SK-N-SH (cell line): Measurements from ENCODE around the gene ING5. TPM values are rescaled to one million over a fixed set of nuclear protein-coding genes. Genes with fewer than 3 reads are reported as not detected.
A peak's percentile ranks its signal among the peaks of the same experiment; 100 is the strongest.

ENCODE experiments used
- CTCF ChIA-PET: fragments of 300-600, 350-600 bp; formaldehyde crosslinking; extraction: SDS; loops from one replicate; lab custom pipeline; 2021; lab: Yijun Ruan, JAX
- POLR2A ChIA-PET: fragments of 350-600 bp; sonication (Branson Sonifier 250); formaldehyde crosslinking; extraction: SDS; loops from one replicate; lab custom pipeline; 2020; ENCODE audit warnings: antibody characterized with exemption, inconsistent platforms; lab: Yijun Ruan, JAX
- DNase-seq: peaks from one replicate; pipeline ENCODE4 v3.0.0; 2012
- H2AFZ ChIP-seq: fragments of 200-600 bp; sonication (generic); 2 replicates; pipeline ENCODE4 v1.8.1; 2016; ENCODE audit warnings: antibody characterized with exemption, mild to moderate bottlenecking, low read depth
- H3F3A ChIP-seq: fragments of 200-600 bp; sonication (generic); replicated peaks from 2 replicates; pipeline ENCODE3; 2016; ENCODE audit warnings: antibody characterized with exemption, mild to moderate bottlenecking; ENCODE audit not compliant: insufficient read depth
- H3K27ac ChIP-seq, 2 experiments: fragments of 200-500 bp in 1 of 2; fragments of 200-600 bp in 1 of 2; sonication (Bioruptor generic) in 1 of 2; sonication (generic), shearing (Covaris generic) in 1 of 2; 2 replicates each; pipeline versions ENCODE4 v1.5.1 to v1.6.1; 2014 to 2016; ENCODE audit warnings: low read depth in 2 of 2, inconsistent platforms in 1 of 2, low read length in 1 of 2, mild to moderate bottlenecking in 1 of 2, mixed read lengths in 1 of 2
- H3K27me3 ChIP-seq: fragments of 200-600 bp; sonication (generic), shearing (Covaris generic); 2 replicates; pipeline ENCODE4 v1.6.1; 2016; ENCODE audit warnings: mixed run types; ENCODE audit not compliant: insufficient read depth
- H3K36me3 ChIP-seq, 2 experiments: fragments of 200-500 bp in 1 of 2; fragments of 200-600 bp in 1 of 2; sonication (Bioruptor generic) in 1 of 2; sonication (generic) in 1 of 2; replicated peaks in 1 of 2; 2 replicates each; pipeline versions ENCODE3 to v1.5.1; 2014 to 2016; ENCODE audit warnings: low read length in 1 of 2, mild to moderate bottlenecking in 1 of 2; ENCODE audit not compliant: insufficient read depth in 2 of 2, control insufficient read depth in 1 of 2
- H3K4me1 ChIP-seq, 2 experiments: fragments of 200-500 bp in 1 of 2; fragments of 200-600 bp in 1 of 2; sonication (Bioruptor generic) in 1 of 2; sonication (generic), shearing (Covaris generic) in 1 of 2; 2 replicates each; pipeline versions ENCODE4 v1.5.1 to v1.6.1; 2014 to 2016; ENCODE audit warnings: low read depth in 1 of 2, low read length in 1 of 2, mixed run types in 1 of 2; ENCODE audit not compliant: insufficient read depth in 2 of 2, control insufficient read depth in 1 of 2
- H3K4me2 ChIP-seq: fragments of 200-600 bp; sonication (generic), shearing (Covaris generic); 2 replicates; pipeline ENCODE4 v1.6.1; 2017; ENCODE audit warnings: mixed run types
- H3K4me3 ChIP-seq, 2 experiments: fragments of 200-500 bp in 1 of 2; fragments of 200-600 bp in 1 of 2; sonication (Bioruptor generic) in 1 of 2; sonication (generic), shearing (Covaris generic) in 1 of 2; 2 replicates each; pipeline versions ENCODE4 v1.5.1 to v1.8.1; 2014 to 2016; ENCODE audit warnings: low read depth in 2 of 2, inconsistent platforms in 1 of 2, low read length in 1 of 2, mild to moderate bottlenecking in 1 of 2, mixed read lengths in 1 of 2, moderate library complexity in 1 of 2
- H3K79me2 ChIP-seq: fragments of 200-600 bp; sonication (generic); 2 replicates; pipeline ENCODE4 v1.8.1; 2017; ENCODE audit warnings: mild to moderate bottlenecking; ENCODE audit not compliant: insufficient read depth
- H3K9ac ChIP-seq: fragments of 200-600 bp; sonication (generic); 2 replicates; pipeline ENCODE4 v1.6.1; 2017; ENCODE audit warnings: mixed run types
- H3K9me2 ChIP-seq: fragments of 200-600 bp; sonication (generic); 2 replicates; pipeline ENCODE4 v1.6.1; 2017; ENCODE audit warnings: mixed run types
- H3K9me3 ChIP-seq: fragments of 200-600 bp; sonication (generic); 2 replicates; pipeline ENCODE4 v1.6.1; 2017; ENCODE audit warnings: mixed run types, mild to moderate bottlenecking, moderate library complexity
- H4K20me1 ChIP-seq: fragments of 200-600 bp; sonication (generic); 2 replicates; pipeline ENCODE4 v1.6.1; 2017; ENCODE audit warnings: mild to moderate bottlenecking, mixed run types; ENCODE audit not compliant: insufficient read depth
- CHD2 ChIP-seq: fragments of 150-350 bp; IDR thresholded peaks from 2 replicates; pipeline ENCODE4 v1.6.1; 2018; ENCODE audit warnings: low read length; ENCODE audit not compliant: partially characterized antibody
- FOSL2 ChIP-seq: IDR thresholded peaks from 2 replicates; pipeline ENCODE4 v1.4.0; 2012; ENCODE audit warnings: low read depth, mild to moderate bottlenecking, moderate library complexity, borderline replicate concordance
- GABPA ChIP-seq: IDR thresholded peaks from 2 replicates; pipeline ENCODE4 v1.4.0; 2012; ENCODE audit warnings: low read depth, mild to moderate bottlenecking
- GATA2 ChIP-seq: sonication (generic); formaldehyde crosslinking; IDR thresholded peaks from 2 replicates; pipeline ENCODE4 v1.5.0; 2020; ENCODE audit warnings: mild to moderate bottlenecking, missing genetic modification reagents
- MXI1 ChIP-seq: IDR thresholded peaks from 2 replicates; pipeline ENCODE4 v1.6.1; 2012; ENCODE audit warnings: mild to moderate bottlenecking, low read depth, low read length, improper control_type of control experiment
- POLR2AphosphoS5 ChIP-seq: IDR thresholded peaks from 2 replicates; pipeline ENCODE4 v1.6.1; 2012; ENCODE audit warnings: low read depth, low read length
- RAD21 ChIP-seq: IDR thresholded peaks from 2 replicates; pipeline ENCODE4 v1.6.1; 2012; ENCODE audit warnings: mild to moderate bottlenecking, low read length
- RCOR1 ChIP-seq: fragments of 150-350 bp; IDR thresholded peaks from 2 replicates; pipeline ENCODE4 v1.6.1; 2017; ENCODE audit warnings: antibody characterized with exemption, low read length
- RFX5 ChIP-seq: IDR thresholded peaks from 2 replicates; pipeline ENCODE4 v1.6.1; 2012; ENCODE audit warnings: mild to moderate bottlenecking, improper control_type of control experiment, low read length
- RXRA ChIP-seq: IDR thresholded peaks from 2 replicates; pipeline ENCODE4 v1.4.0; 2012; ENCODE audit warnings: low read depth, mild to moderate bottlenecking, borderline replicate concordance
- SIN3A ChIP-seq: IDR thresholded peaks from 2 replicates; pipeline ENCODE4 v1.6.1; 2012; ENCODE audit warnings: low read depth, mild to moderate bottlenecking, low read length, moderate library complexity, borderline replicate concordance
- YY1 ChIP-seq: IDR thresholded peaks from 2 replicates; pipeline ENCODE4 v1.4.0; 2012; ENCODE audit warnings: low read depth, mild to moderate bottlenecking
- WGBS: methylation state at CpG from one replicate; pipeline ENCODE4 v1.1.6; 2017; ENCODE audit warnings: low lambda C conversion rate; 5-methylcytosine and 5-hydroxymethylcytosine counted together
- polyA plus RNA-seq, 3 experiments: library from polyadenylated mRNA; depleted of rRNA; stranded (reverse); fragments of >200 nt; gene quantifications; 2 replicates each; pipeline ENCODE4 v1.2.3, GENCODE V29; 2012
- TF ChIP-seq, protein P1 (sequence below): IDR thresholded peaks from 2 replicates; pipeline ENCODE4 v1.4.0; 2012; ENCODE audit warnings: low read depth, borderline replicate concordance
- TF ChIP-seq, protein P2 (sequence below): IDR thresholded peaks from 2 replicates; pipeline ENCODE4; 2012
- TF ChIP-seq, protein P3 (sequence below): IDR thresholded peaks from 2 replicates; pipeline ENCODE4 v1.4.0; 2012; ENCODE audit warnings: low read depth, borderline replicate concordance
- TF ChIP-seq, protein P4 (sequence below): fragments of 200-600 bp; sonication (generic); IDR thresholded peaks from 2 replicates; pipeline ENCODE4 v1.6.1; 2017; ENCODE audit warnings: antibody characterized with exemption, mild to moderate bottlenecking, moderate library complexity
- TF ChIP-seq, protein P5 (sequence below): fragments of 150-350 bp; IDR thresholded peaks from 2 replicates; pipeline ENCODE4 v1.6.1; 2016; ENCODE audit warnings: mild to moderate bottlenecking, low read depth, low read length
- TF ChIP-seq, protein P6 (sequence below): IDR thresholded peaks from 2 replicates; pipeline ENCODE4 v1.4.0; 2012; ENCODE audit warnings: low read depth
- TF ChIP-seq, protein P7 (sequence below): IDR thresholded peaks from 2 replicates; pipeline ENCODE4 v1.6.1; 2012; ENCODE audit warnings: mild to moderate bottlenecking, low read depth, low read length, moderate library complexity

The ING5 gene
- polyA plus RNA-seq, 1 of the 3 experiments (the other 2 are of a cell fraction), result 56.3 TPM

DNA sequence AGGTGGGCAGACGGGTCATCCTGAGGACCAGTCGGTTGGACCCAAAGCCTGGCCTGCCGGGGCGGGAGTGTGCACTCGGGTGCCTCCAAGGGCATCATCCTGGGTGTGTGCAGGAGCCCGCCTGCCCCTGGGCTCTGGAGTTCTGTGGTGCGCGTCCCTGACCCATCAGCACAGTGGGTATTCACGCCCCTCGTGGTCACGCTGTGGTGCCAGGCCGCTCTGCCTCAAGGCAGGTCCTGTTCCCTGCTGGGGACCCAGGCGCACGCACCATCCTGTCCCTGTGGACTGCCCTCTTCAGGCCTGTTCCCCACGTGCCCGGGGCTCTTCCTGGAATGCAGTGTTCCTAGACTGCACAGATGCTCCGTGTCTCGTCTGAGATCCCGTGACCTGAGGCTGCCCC lies 18.3 kb downstream of the ING5 start (continued):
- TF ChIP-seq RXRA, result no peak
- no peak for TF ChIP-seq FOSL2
- TF ChIP-seq MXI1, result no peak
- no peak for TF ChIP-seq GATA2
- TF ChIP-seq, protein P1, sequence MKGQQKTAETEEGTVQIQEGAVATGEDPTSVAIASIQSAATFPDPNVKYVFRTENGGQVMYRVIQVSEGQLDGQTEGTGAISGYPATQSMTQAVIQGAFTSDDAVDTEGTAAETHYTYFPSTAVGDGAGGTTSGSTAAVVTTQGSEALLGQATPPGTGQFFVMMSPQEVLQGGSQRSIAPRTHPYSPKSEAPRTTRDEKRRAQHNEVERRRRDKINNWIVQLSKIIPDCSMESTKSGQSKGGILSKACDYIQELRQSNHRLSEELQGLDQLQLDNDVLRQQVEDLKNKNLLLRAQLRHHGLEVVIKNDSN, result no peak
- TF ChIP-seq SIN3A, result no peak
- TF ChIP-seq, protein P2, sequence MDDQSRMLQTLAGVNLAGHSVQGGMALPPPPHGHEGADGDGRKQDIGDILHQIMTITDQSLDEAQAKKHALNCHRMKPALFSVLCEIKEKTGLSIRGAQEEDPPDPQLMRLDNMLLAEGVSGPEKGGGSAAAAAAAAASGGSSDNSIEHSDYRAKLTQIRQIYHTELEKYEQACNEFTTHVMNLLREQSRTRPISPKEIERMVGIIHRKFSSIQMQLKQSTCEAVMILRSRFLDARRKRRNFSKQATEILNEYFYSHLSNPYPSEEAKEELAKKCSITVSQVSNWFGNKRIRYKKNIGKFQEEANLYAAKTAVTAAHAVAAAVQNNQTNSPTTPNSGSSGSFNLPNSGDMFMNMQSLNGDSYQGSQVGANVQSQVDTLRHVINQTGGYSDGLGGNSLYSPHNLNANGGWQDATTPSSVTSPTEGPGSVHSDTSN, result no peak
- no peak for TF ChIP-seq RCOR1
- TF ChIP-seq POLR2AphosphoS5, result no peak
- no peak for TF ChIP-seq GABPA
- no peak for TF ChIP-seq CHD2

DNA sequence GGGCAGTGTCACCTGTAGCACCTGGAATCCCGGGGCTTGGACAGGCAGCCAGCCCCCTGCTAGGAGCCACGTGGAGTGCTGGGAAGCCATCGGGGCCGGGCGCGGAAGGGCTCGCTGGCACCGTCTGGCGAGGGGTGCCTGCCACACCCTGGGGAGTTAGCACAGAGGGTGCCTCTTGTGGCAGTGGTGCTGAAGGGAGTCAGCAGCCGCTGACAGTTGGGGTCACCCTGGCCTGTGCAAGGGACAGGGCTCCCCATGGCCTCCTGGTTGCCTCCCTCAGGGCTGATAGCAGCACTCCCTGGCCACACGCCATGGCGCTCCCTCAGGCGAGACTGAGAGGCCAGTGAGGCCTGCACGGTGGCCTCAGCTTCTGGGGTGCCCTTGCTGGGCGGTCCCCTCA lies 18.7 kb downstream of the ING5 start:
- peaks cover 24 to 43% of the 10 kb centered on the region in 2 experiments for H3K36me3 ChIP-seq
- H3K4me3 ChIP-seq, result no peak overlapping the region
- no peak overlapping the region for H3K27ac ChIP-seq
- ChIA-PET CTCF (interaction anchor here (2.7 kb wide), 1 partner anchor 18 kb away, joined by 11 read pairs; no protein-coding TSS in a partner anchor), POLR2A (no interaction called here)
- no peaks in the 10 kb centered on the region for H3F3A ChIP-seq
- WGBS, result 100% methylated on average over 7 of the region's 15 CpGs
- peak; percentile 26 for DNase-seq
- no peak overlapping the region for H3K4me2 ChIP-seq
- H4K20me1 ChIP-seq, result no peaks in the 10 kb centered on the region
- no peaks in the 10 kb centered on the region for H3K9me3 ChIP-seq
- H3K4me1 ChIP-seq, result no peaks in the 10 kb centered on the region
- H2AFZ ChIP-seq, result no peak overlapping the region
- no peaks in the 10 kb centered on the region for H3K79me2 ChIP-seq
- no peaks in the 10 kb centered on the region for H3K27me3 ChIP-seq
- no peaks in the 10 kb centered on the region for H3K9me2 ChIP-seq
- no peak overlapping the region for H3K9ac ChIP-seq
- TF ChIP-seq, protein P3, sequence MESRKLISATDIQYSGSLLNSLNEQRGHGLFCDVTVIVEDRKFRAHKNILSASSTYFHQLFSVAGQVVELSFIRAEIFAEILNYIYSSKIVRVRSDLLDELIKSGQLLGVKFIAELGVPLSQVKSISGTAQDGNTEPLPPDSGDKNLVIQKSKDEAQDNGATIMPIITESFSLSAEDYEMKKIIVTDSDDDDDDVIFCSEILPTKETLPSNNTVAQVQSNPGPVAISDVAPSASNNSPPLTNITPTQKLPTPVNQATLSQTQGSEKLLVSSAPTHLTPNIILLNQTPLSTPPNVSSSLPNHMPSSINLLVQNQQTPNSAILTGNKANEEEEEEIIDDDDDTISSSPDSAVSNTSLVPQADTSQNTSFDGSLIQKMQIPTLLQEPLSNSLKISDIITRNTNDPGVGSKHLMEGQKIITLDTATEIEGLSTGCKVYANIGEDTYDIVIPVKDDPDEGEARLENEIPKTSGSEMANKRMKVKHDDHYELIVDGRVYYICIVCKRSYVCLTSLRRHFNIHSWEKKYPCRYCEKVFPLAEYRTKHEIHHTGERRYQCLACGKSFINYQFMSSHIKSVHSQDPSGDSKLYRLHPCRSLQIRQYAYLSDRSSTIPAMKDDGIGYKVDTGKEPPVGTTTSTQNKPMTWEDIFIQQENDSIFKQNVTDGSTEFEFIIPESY, result no peak
- TF ChIP-seq RFX5, result no peak
- TF ChIP-seq, protein P4, sequence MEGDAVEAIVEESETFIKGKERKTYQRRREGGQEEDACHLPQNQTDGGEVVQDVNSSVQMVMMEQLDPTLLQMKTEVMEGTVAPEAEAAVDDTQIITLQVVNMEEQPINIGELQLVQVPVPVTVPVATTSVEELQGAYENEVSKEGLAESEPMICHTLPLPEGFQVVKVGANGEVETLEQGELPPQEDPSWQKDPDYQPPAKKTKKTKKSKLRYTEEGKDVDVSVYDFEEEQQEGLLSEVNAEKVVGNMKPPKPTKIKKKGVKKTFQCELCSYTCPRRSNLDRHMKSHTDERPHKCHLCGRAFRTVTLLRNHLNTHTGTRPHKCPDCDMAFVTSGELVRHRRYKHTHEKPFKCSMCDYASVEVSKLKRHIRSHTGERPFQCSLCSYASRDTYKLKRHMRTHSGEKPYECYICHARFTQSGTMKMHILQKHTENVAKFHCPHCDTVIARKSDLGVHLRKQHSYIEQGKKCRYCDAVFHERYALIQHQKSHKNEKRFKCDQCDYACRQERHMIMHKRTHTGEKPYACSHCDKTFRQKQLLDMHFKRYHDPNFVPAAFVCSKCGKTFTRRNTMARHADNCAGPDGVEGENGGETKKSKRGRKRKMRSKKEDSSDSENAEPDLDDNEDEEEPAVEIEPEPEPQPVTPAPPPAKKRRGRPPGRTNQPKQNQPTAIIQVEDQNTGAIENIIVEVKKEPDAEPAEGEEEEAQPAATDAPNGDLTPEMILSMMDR, result no peak
- TF ChIP-seq, protein P2, result no peak
- TF ChIP-seq RAD21, result no peak
- TF ChIP-seq, protein P5, sequence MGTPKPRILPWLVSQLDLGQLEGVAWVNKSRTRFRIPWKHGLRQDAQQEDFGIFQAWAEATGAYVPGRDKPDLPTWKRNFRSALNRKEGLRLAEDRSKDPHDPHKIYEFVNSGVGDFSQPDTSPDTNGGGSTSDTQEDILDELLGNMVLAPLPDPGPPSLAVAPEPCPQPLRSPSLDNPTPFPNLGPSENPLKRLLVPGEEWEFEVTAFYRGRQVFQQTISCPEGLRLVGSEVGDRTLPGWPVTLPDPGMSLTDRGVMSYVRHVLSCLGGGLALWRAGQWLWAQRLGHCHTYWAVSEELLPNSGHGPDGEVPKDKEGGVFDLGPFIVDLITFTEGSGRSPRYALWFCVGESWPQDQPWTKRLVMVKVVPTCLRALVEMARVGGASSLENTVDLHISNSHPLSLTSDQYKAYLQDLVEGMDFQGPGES, result no peak
- no peak for TF ChIP-seq RXRA
- TF ChIP-seq, protein P6, sequence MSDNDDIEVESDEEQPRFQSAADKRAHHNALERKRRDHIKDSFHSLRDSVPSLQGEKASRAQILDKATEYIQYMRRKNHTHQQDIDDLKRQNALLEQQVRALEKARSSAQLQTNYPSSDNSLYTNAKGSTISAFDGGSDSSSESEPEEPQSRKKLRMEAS, result no peak
- TF ChIP-seq YY1, result no peak
- no peak for TF ChIP-seq GABPA
- TF ChIP-seq RCOR1, result no peak
- TF ChIP-seq POLR2AphosphoS5, result no peak
- TF ChIP-seq MXI1, result no peak
- TF ChIP-seq, protein P7, sequence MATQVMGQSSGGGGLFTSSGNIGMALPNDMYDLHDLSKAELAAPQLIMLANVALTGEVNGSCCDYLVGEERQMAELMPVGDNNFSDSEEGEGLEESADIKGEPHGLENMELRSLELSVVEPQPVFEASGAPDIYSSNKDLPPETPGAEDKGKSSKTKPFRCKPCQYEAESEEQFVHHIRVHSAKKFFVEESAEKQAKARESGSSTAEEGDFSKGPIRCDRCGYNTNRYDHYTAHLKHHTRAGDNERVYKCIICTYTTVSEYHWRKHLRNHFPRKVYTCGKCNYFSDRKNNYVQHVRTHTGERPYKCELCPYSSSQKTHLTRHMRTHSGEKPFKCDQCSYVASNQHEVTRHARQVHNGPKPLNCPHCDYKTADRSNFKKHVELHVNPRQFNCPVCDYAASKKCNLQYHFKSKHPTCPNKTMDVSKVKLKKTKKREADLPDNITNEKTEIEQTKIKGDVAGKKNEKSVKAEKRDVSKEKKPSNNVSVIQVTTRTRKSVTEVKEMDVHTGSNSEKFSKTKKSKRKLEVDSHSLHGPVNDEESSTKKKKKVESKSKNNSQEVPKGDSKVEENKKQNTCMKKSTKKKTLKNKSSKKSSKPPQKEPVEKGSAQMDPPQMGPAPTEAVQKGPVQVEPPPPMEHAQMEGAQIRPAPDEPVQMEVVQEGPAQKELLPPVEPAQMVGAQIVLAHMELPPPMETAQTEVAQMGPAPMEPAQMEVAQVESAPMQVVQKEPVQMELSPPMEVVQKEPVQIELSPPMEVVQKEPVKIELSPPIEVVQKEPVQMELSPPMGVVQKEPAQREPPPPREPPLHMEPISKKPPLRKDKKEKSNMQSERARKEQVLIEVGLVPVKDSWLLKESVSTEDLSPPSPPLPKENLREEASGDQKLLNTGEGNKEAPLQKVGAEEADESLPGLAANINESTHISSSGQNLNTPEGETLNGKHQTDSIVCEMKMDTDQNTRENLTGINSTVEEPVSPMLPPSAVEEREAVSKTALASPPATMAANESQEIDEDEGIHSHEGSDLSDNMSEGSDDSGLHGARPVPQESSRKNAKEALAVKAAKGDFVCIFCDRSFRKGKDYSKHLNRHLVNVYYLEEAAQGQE, result no peak
